ENCODE measurements around the gene NPIPA8.
"Not testable (repeated sequence)": the region's sequence is repeated elsewhere in the genome, so short reads cannot be mapped to it uniquely, and the experiment has no call there.

DNA sequence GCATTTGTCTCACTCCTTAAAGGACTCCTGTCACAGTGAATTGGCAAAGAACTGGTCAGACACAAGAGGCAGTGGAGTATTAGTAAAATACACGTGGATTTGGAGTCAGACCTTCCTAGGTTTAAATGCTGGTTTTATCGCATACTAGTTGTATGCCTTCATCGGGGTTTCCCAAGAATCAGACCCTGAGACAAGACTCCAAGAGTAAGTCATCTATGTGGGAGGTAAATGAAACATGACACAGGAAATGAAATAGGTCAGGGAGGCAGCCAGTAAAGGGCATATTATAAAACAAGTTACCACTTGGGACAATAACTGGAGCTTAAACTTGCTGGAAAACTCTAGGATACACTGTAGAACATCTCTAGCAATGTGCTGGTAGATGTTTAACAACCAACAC lies 59.8 kb downstream of the NPIPA8 start:
- TF ChIP-seq EZH2 (IDR thresholded peaks at IDR 0.05); POLR2AphosphoS5 (IDR thresholded peaks at IDR 0.05; ENCODE audit: borderline replicate concordance, low read depth, low read length); FOXP2 (optimal IDR thresholded peaks at IDR 0.05; ENCODE audit: control extremely low read depth, extremely low read length, insufficient read depth): not testable (repeated sequence)
